Endothelial cell of umbilical vein (primary cell): ENCODE measurements around the gene CBLN3. TPM values are rescaled to one million over a fixed set of nuclear protein-coding genes. Genes with fewer than 3 reads are reported as not detected.

Experiments used
- BruUV-seq: library from RNA; stranded (reverse); fragments of 400-500 nt; replicated peaks from 2 replicates; lab custom pipeline; 2021; lab: Mats Ljungman, UMichigan
- CTCF ChIA-PET: fragments of 300-600, 350-600 bp; sonication (Branson Sonifier 250); formaldehyde crosslinking; loops from one replicate; lab custom pipeline; 2021; ENCODE audit warnings: antibody characterized with exemption, inconsistent platforms; lab: Charles Lee
- POLR2A ChIA-PET: fragments of 300-600, 350-600 bp; sonication (Branson Sonifier 250); formaldehyde crosslinking; loops from one replicate; lab custom pipeline; 2021; ENCODE audit warnings: antibody characterized with exemption, inconsistent platforms; lab: Charles Lee
- DNase-seq: peaks from one replicate; pipeline ENCODE4 v3.0.0-alpha.2; 2011; ENCODE audit warnings: low read depth, low spot score
- FAIRE-seq: peaks from 2 replicates; lab custom pipeline; 2011; peaks lifted over from hg19 to GRCh38; lab: Jason Lieb, UNC
- H2AFZ ChIP-seq: 2 replicates; pipeline ENCODE4 v1.6.0; 2012; ENCODE audit warnings: low read depth, low read length, control low read depth, inconsistent platforms
- H3K27ac ChIP-seq: 2 replicates; pipeline ENCODE4 v1.5.1; 2011; ENCODE audit warnings: low read depth, mild to moderate bottlenecking, control low read depth, low read length, moderate library complexity; ENCODE audit not compliant: insufficient read depth
- H3K27me3 ChIP-seq, 2 experiments: 2 replicates each; pipeline versions ENCODE4 v1.6.0 to v1.6.1; 2011; ENCODE audit warnings: low read length in 2 of 2, mixed read lengths in 1 of 2; ENCODE audit not compliant: control insufficient read depth in 2 of 2, insufficient read depth in 2 of 2
- H3K36me3 ChIP-seq, 2 experiments: 2 replicates in 1 of 2; 3 replicates in 1 of 2; pipeline ENCODE4 v1.5.1; 2011; ENCODE audit warnings: low read length in 2 of 2, mild to moderate bottlenecking in 1 of 2, moderate library complexity in 1 of 2; ENCODE audit not compliant: control insufficient read depth in 2 of 2, insufficient read depth in 2 of 2; ENCODE audit errors: extremely low read depth in 1 of 2
- H3K4me1 ChIP-seq: 3 replicates; pipeline ENCODE4 v1.5.1; 2011; ENCODE audit warnings: mild to moderate bottlenecking, low read length; ENCODE audit not compliant: control insufficient read depth, insufficient read depth; ENCODE audit errors: extremely low read depth
- H3K4me2 ChIP-seq: 2 replicates; pipeline ENCODE4 v1.6.1; 2011; ENCODE audit warnings: low read length, control low read depth, mixed read lengths; ENCODE audit not compliant: insufficient read depth
- H3K4me3 ChIP-seq, 3 experiments: fragments of 200-600 bp in 1 of 3; sonication (generic), shearing (Covaris generic) in 1 of 3; replicated peaks in 1 of 3; 2 replicates each; pipeline ENCODE4 v1.5.1; 2011 to 2016; ENCODE audit warnings: control low read depth in 3 of 3, low read length in 3 of 3, mild to moderate bottlenecking in 2 of 3, inconsistent platforms in 1 of 3, low read depth in 1 of 3, moderate library complexity in 1 of 3; ENCODE audit not compliant: insufficient read depth in 1 of 3
- H3K79me2 ChIP-seq: 2 replicates; pipeline ENCODE4 v1.6.0; 2012; ENCODE audit warnings: low read length, inconsistent platforms; ENCODE audit not compliant: control insufficient read depth, insufficient read depth
- H3K9ac ChIP-seq: replicated peaks from 2 replicates; pipeline ENCODE3; 2011; ENCODE audit warnings: low read length, control low read depth; ENCODE audit not compliant: insufficient read depth; ENCODE audit errors: extremely low read depth
- H3K9me1 ChIP-seq: replicated peaks from 3 replicates; pipeline ENCODE4 v1.6.0; 2011; ENCODE audit warnings: mild to moderate bottlenecking, low read length; ENCODE audit not compliant: control insufficient read depth, insufficient read depth; ENCODE audit errors: extremely low read depth
- H3K9me3 ChIP-seq: replicated peaks from 2 replicates; pipeline ENCODE4 v1.5.1; 2012; ENCODE audit warnings: low read length, inconsistent platforms; ENCODE audit not compliant: control insufficient read depth, insufficient read depth
- H4K20me1 ChIP-seq: replicated peaks from 2 replicates; pipeline ENCODE3; 2011; ENCODE audit warnings: mild to moderate bottlenecking, low read length; ENCODE audit not compliant: control insufficient read depth, insufficient read depth; ENCODE audit errors: extremely low read depth
- GATA2 ChIP-seq: IDR thresholded peaks from 2 replicates; pipeline ENCODE4 v1.7.0; 2011; ENCODE audit warnings: low read depth, mild to moderate bottlenecking, moderate library complexity, mixed read lengths, low read length; ENCODE audit not compliant: insufficient read length, insufficient read depth
- JUN ChIP-seq: IDR thresholded peaks from 2 replicates; pipeline ENCODE4 v1.6.1; 2011; ENCODE audit warnings: borderline replicate concordance, low read depth; ENCODE audit not compliant: insufficient read length, insufficient read depth
- MYC ChIP-seq: IDR thresholded peaks from one replicate; pipeline ENCODE4 v1.6.1; 2011; ENCODE audit warnings: mild to moderate bottlenecking, low read depth, low read length
- POLR2A ChIP-seq: IDR thresholded peaks from 2 replicates; pipeline ENCODE4 v1.6.1; 2012; ENCODE audit warnings: low read depth, mild to moderate bottlenecking, control low read depth, low read length
- POLR2AphosphoS5 ChIP-seq: IDR thresholded peaks from 2 replicates; pipeline ENCODE4 v1.6.1; 2012; ENCODE audit warnings: low read depth, mild to moderate bottlenecking, control low read depth, low read length, moderate library complexity; ENCODE audit not compliant: insufficient read depth
- dilution Hi-C: fragments of 300-500 bp; cut with MboI; formaldehyde crosslinking; loops from one replicate; pipeline ENCODE4 v1.15.0; 2019; ENCODE audit warnings: low sequenced_read_pairs; ENCODE audit not compliant: extremely low pct_ligation_motif_present
- intact Hi-C: fragments of 100-400 bp; cut with micrococcal nuclease; formaldehyde crosslinking; loops from one replicate; pipeline ENCODE4 v1.10.0; 2022
- polyA plus RNA-seq, 4 experiments: library from polyadenylated mRNA; depleted of rRNA in 3 of 4; stranded (reverse) in 3 of 4; unstranded in 1 of 4; fragments of >200 nt; gene quantifications; 2 replicates each; pipeline versions ENCODE4 v1.2.1 to v1.2.3, GENCODE V29; 2011 to 2012; ENCODE audit warnings: missing spikeins in 1 of 4
- total RNA-seq: library from RNA; stranded (reverse); gene quantifications from 2 replicates; pipeline ENCODE4 v1.2.3, GENCODE V29; 2021
- TF ChIP-seq, protein P1 (sequence below): IDR thresholded peaks from 2 replicates; pipeline ENCODE4 v1.6.1; 2011; ENCODE audit not compliant: insufficient read depth, insufficient read length
- TF ChIP-seq, protein P2 (sequence below), 2 donors: IDR thresholded peaks; 1 replicate in 1 of 2; 2 replicates in 1 of 2; pipeline ENCODE4 v1.5.1; 2011; ENCODE audit warnings: low read length in 2 of 2, mild to moderate bottlenecking in 2 of 2, moderate library complexity in 2 of 2, control low read depth in 1 of 2, inconsistent platforms in 1 of 2, low read depth in 1 of 2; ENCODE audit not compliant: insufficient read depth in 1 of 2; ENCODE audit errors: extremely low read depth in 1 of 2

The CBLN3 gene
- total and polyA plus RNA-seq, 2 donors (not counting 3 experiments of a cell fraction or from before 2014, with no cell fraction given) = 7.9 to 8.6 TPM

DNA sequence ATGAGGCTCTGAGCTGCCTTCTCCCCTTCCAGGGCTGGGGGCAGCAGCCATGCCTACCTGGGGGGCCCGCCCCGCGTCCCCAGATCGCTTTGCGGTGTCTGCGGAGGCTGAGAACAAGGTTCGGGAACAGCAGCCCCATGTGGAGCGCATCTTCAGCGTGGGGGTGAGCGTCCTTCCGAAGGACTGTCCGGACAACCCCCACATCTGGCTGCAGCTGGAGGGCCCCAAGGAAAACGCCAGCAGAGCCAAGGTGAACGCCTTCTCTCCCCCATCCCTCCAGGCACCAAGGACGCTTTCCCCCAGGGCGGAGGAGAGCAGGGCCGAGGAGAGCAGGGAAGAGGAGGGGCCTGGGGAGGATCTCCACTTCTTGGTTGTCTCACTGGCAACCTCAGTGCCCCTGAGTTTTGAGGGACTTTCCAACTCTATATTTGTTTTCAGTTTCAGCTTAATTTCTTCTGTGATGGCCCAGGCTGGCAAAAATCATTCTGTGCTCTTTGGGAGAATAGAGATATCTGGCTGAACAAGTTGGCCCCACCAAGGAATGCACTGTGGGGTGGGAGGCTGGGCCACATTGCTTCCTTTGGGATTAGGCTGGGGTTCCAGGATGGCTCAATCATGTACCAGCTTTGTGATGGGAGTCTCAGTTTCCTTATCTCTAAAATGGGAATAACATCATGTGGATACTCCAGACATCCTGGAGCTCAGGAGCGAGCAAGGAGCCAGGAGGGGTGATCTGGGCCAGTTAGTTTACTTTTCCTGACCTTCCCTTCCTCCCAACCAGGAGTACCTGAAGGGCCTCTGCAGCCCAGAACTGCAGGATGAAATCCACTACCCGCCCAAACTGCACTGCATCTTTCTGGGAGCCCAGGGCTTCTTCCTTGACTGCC is 1.5 kb upstream of the CBLN3 start:
- Histone ChIP-seq H3K27ac (peak overlapping the region; percentile 94), H2AFZ (no peak overlapping the region), H3K9me1 (no peaks in the 10 kb centered on the region), H3K9me3 (no peaks in the 10 kb centered on the region), H3K27me3 (no peaks in the 10 kb centered on the region), H3K79me2 (peaks cover 23% of the 10 kb centered on the region), H3K4me1 (peaks cover 47% of the 10 kb centered on the region), H3K4me2 (peak overlapping the region; percentile 87), H3K9ac (peak overlapping the region; percentile 95), H3K4me3 (peak overlapping the region; percentile 78 to 89 (median 85)), H3K36me3 (peaks cover 7 to 14% of the 10 kb centered on the region in 2 experiments), H4K20me1 (no peaks in the 10 kb centered on the region)
- ChIA-PET CTCF (interaction anchor here (0.6 to 10.2 kb wide), 44 partner anchors 8 to 373 kb away, joined by 3 to 811 read pairs (median 8); partner anchors contain the start of genes ADCY4, CHMP4A, CIDEB and DCAF11), POLR2A (interaction anchor here (1.0 to 3.2 kb wide), 7 partner anchors 11 to 98 kb away, joined by 3 to 36 read pairs (median 5); partner anchors contain the start of genes NYNRIN and SDR39U1)
- TF ChIP-seq, protein P1, sequence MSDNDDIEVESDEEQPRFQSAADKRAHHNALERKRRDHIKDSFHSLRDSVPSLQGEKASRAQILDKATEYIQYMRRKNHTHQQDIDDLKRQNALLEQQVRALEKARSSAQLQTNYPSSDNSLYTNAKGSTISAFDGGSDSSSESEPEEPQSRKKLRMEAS = no peak
- no peak for TF ChIP-seq GATA2
- TF ChIP-seq, protein P2, sequence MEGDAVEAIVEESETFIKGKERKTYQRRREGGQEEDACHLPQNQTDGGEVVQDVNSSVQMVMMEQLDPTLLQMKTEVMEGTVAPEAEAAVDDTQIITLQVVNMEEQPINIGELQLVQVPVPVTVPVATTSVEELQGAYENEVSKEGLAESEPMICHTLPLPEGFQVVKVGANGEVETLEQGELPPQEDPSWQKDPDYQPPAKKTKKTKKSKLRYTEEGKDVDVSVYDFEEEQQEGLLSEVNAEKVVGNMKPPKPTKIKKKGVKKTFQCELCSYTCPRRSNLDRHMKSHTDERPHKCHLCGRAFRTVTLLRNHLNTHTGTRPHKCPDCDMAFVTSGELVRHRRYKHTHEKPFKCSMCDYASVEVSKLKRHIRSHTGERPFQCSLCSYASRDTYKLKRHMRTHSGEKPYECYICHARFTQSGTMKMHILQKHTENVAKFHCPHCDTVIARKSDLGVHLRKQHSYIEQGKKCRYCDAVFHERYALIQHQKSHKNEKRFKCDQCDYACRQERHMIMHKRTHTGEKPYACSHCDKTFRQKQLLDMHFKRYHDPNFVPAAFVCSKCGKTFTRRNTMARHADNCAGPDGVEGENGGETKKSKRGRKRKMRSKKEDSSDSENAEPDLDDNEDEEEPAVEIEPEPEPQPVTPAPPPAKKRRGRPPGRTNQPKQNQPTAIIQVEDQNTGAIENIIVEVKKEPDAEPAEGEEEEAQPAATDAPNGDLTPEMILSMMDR (IDR thresholded peaks at IDR 0.05; ENCODE audit: extremely low read depth in 1 of 2, insufficient read depth in 1 of 2, low read depth in 1 of 2, low read length in 2 of 2) = no peak
- TF ChIP-seq POLR2AphosphoS5 = no peak
- no peak for TF ChIP-seq JUN
- TF ChIP-seq POLR2A = no peak
- TF ChIP-seq MYC = no peak
- dilution Hi-C loops (no loop called here), intact Hi-C loops (loop anchor here (1.0 to 5.0 kb wide), 9 partner anchors 19 to 284 kb away; partner anchors contain the start of genes MDP1, PSME2, RNF31 and TINF2)
- BruUV-seq = TSS peak; percentile 49
- DNase-seq (peak; percentile 41), FAIRE-seq (peak; percentile 67)
